GM21825 (cell line): Measurements from ENCODE around the gene KCNMA1.
A peak's percentile ranks its signal among the peaks of the same experiment; 100 is the strongest.

Source experiments
- ATAC-seq: cut with Tn5 transposase; IDR thresholded peaks from one replicate; pipeline ENCODE4 v1.9.1; 2021; ENCODE audit warnings: mild to moderate bottlenecking, moderate library complexity; ENCODE audit not compliant: unreplicated experiment

The KCNMA1 gene

DNA sequence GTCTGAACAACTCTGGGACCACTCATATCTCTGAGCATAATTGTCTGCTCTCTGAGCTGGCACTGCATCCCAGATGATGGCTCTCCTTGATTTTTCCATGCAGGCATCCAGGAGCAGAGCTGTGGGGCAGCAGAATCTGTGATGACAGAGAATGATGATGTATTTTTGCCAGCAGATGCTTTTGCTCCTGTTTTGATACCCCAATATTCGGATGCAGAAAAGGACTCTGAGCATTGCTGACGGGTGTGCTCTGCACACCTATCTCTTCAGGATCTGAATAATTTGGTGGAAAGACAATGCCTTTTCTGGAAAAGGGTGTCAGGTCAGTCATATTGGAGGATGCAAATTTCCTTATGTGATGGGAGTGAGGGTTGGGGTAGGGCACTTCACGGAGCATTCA lies 735.9 kb downstream of the KCNMA1 start:
- no peak for ATAC-seq

- ATAC-seq, result no peak
Measured at GRCh38 chr10:76899490-76899889, 738.1 kb downstream of the KCNMA1 start.

DNA sequence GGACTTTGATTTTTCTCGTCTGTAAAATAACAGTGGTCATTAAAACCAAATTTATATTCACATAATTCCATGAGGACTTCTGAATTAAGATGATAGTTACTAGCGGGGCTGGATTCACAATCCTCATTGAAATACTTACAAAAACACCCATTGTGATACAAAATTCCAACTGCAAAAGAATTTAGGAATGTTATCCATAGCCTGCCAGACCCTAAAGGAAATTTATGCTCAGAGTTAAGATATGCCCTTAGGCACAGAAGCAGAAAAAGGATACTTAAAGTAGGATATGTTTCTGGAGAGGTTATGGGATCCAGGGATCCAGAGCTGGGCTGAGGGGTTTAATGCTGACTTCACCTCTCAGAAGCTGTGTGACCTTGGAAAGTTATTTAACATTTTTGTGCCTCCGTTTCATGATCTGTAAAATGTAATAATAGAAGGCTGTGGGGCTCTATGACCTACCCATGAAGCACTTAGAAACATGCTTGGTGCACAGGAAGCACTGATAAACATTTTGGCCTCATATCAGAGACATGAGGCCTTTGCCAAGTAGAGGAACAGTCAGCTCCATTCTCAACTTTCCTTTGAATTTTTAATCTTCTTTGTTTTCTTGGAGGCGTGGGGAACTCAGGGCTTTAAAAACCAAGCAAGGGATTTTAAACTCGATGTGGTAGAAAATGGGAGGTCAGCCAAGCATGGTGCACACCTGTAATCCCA lies 744.7 kb downstream of the KCNMA1 start:
- ATAC-seq, result no peak

DNA sequence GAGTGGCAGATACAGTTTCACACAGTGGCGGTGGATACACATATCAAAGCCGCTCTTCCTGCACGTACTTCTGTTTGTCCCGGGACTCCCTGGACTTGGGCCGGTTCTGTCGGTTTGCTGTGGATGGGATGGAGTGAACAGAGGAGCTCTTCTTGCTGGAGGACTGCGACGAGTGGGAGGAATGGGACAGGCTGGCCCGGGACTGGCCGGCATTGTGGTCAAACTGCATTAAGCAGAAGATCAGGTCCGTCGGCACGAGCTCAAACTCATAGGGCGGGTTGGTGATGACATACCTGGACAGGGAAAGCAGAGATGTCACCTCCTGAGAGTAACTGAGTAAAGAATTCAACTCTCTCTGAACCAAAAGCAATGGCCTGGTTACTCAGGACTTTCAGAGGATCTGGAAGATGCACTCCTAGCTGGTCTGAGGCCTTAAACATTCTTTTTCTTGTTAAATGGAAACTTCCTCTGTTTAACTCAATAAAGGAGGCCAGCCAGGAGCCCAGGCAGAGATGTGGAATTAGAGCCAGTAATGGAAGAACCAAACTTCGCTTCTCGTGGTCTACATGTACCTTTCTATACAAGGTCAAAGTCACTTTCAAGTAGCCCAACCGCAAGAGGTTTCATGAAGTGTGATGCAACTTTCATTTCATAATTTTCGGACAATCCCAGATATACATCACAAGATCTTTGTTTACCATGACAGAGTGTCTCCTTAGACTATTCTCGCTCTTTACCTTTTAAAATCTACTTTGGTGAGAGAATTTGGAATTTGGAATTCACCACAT lies 750.2 kb downstream of the KCNMA1 start:
- ATAC-seq, result no peak

DNA sequence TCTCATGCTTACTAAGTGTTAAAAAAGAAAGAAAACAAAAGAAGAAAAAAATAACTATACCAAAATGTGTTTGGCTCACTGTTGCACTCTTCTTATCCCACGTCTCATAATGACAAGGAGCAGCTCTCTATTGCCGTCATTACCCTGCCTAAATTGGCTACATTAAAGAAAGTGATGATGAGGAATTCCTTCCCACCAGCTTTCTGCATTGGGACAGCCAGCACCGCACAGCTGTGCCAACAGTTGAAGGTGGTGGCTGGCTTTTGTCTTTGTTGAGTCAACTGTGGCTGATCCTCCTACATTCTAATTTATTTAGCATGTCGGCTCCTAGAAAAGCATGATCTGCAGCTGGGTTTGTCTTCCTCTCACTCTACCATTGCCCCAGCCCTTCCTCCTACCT lies 751.8 kb downstream of the KCNMA1 start:
- ATAC-seq, result no peak

DNA sequence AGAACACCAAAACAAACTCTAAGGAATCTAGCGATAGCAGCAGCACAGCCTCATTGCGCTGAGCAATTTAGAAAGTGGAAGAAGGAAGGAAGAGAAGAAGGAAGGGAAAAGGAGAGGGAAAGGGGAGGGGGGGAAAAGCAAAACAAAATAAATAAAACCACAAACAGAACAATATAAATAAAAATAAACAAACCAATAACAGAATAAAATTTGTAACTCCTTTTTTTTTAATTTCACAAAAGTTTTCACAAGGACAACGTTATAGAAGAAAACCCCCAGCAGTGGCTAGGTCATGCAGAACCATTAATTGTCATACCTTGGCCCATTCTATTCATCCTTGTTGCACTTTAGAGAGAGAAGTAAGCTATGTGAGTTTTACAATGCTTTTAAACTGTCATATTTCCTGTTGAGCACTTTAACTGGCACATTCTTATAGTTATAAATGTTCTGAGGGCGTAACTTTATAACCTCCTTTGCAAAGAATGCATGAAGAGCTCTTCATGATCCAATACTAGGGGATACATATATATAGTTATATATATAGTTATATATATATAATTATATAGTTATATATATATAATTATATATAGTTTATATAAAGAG lies 752.8 kb downstream of the KCNMA1 start:
- no peak for ATAC-seq

- ATAC-seq, result no peak
Measured at GRCh38 chr10:76883596-76883995, 754.0 kb downstream of the KCNMA1 start.

DNA sequence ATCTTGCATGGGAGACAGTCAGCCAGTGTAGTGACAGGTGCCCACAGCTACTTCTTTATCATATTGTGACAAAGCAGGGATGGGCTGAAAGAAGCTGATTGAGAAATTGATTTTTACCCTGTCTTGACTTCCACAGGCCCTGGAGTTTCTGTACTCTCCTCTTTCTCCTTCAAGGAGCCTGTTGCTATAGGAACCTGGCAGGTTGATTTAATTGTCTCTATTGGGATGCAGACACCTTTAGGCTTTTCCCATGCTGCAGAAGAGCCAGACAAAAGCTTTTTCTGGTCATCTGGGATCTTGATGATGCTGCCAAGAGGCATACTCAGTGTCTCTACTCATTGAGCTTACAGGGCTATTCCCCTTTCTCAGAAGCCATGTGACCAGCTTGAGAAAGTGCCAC lies 754.8 kb downstream of the KCNMA1 start:
- ATAC-seq, result no peak

DNA sequence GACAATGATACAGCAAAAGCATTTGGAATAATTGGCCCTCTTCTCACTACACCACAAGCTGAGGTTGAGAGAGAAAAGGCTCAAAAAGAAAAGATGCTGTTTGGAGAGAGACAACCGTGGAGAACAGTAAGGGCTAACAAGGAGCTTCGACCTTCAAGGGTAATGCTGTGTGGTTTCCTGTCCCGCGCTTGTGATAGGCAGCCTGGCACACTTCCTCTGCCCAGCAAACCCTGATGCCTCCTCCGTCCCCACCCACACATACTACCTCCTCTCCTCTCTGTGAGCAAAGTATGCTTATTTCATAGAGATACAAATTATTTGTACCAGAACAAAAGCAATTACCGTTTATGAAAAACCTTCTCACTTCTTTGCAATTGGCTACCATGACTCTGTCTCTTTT lies 755.4 kb downstream of the KCNMA1 start:
- peak; percentile 68 for ATAC-seq

DNA sequence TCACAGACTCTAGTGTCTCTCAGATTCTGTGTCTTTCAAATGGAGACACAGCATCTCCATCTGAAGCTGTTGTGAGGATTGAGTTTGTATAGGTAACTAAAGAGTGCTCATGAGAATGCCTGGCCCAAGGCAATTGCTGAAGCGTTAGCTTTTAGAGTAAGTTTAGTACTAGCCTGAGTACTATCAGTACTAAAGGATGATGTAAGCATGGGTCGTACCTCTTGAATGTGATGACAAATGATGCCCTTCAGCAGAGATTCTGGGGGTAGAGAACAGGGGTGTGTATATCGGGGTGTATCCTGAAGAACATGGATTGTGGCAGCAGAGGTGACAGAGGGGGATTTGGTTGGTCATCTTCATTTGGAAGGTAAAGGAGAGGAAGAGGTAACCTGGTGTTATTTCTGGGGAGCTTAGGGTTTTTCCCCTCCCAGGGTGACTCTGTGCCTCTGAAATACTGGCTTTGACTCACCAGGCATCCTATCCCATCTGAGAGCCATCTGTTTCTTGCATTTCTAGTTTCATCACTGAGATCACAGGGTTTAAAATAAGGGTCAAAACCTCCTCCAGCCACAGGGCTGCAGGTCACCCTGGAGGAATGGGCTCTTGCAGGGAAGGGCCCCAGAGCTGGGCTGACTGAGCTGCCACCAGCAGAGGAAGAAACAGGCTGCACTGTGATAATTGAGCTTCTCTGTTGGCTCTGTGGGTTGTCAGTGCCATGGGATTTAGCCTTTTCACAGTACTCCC lies 756.0 kb downstream of the KCNMA1 start:
- ATAC-seq, result peak; percentile 81

DNA sequence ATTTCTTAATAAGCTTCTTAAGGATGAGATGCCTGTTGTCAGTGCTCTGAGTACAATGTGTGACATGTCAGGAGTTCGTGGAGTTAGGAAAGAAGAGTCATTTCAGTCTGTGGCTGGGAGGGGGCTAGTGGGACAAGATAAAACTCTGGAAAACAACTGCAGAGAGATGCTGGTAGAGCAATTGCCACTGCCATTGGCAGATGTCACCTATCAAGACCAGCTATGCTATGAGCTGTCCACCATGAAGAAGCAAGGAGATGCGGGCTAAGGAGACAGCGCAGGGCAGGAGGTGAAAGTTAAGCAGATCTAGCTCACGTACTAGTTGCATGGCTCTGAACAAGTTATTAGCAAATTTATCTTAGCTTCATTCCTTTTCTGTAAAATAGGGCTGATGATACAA lies 756.7 kb downstream of the KCNMA1 start:
- ATAC-seq, result no peak

GRCh38 chr10:76879116-76879913 lies 758.3 kb downstream of the KCNMA1 start:
- no peak for ATAC-seq

GRCh38 chr10:76878514-76878913 lies 759.1 kb downstream of the KCNMA1 start:
- ATAC-seq, result no peak

GRCh38 chr10:76874896-76875295 lies 762.7 kb downstream of the KCNMA1 start:
- ATAC-seq, result no peak

- ATAC-seq, result no peak
Measured at GRCh38 chr10:76874176-76874575, 763.4 kb downstream of the KCNMA1 start.

GRCh38 chr10:76871697-76872295 lies 765.8 kb downstream of the KCNMA1 start:
- no peak for ATAC-seq

GRCh38 chr10:76869931-76870330 lies 767.7 kb downstream of the KCNMA1 start:
- ATAC-seq, result no peak

GRCh38 chr10:76868098-76868977 lies 769.3 kb downstream of the KCNMA1 start:
- no peak for ATAC-seq
